PFSK-1 (cell line): Measurements from ENCODE around the gene COL12A1.

ENCODE experiments used
- FOXP2 ChIP-seq: optimal IDR thresholded peaks from 2 replicates; pipeline ENCODE3; 2011; ENCODE audit warnings: borderline replicate concordance, control low read depth, inconsistent platforms; ENCODE audit not compliant: insufficient read depth; ENCODE audit errors: extremely low read length, extremely low read depth
- POLR2AphosphoS5 ChIP-seq: IDR thresholded peaks from 2 replicates; pipeline ENCODE4 v1.6.1; 2012; ENCODE audit warnings: low read depth, mild to moderate bottlenecking, control low read depth, low read length, moderate library complexity
- REST ChIP-seq, 2 experiments: IDR thresholded peaks; 2 replicates each; pipeline versions ENCODE4 v1.6.1 to v1.8.0; 2011 to 2012; ENCODE audit warnings: low read depth in 2 of 2, low read length in 2 of 2, control low read depth in 1 of 2, inconsistent platforms in 1 of 2, mild to moderate bottlenecking in 1 of 2, moderate library complexity in 1 of 2; ENCODE audit not compliant: insufficient read depth in 1 of 2
- SIN3A ChIP-seq: IDR thresholded peaks from 2 replicates; pipeline ENCODE4 v1.6.1; 2012; ENCODE audit warnings: mild to moderate bottlenecking, low read length, moderate library complexity, borderline replicate concordance; ENCODE audit not compliant: insufficient read depth
- TAF1 ChIP-seq: IDR thresholded peaks from 2 replicates; pipeline ENCODE4 v1.6.1; 2012; ENCODE audit warnings: low read length, control low read depth, borderline replicate concordance; ENCODE audit not compliant: insufficient read depth

COL12A1 gene

GRCh38 chr6:75156186-75156878 lies 49.5 kb downstream of the COL12A1 start:
- no peak for TF ChIP-seq SIN3A
- no peak for TF ChIP-seq TAF1
- no peak for TF ChIP-seq FOXP2
- no peak for TF ChIP-seq REST (IDR thresholded peaks at IDR 0.05; ENCODE audit: insufficient read depth in 1 of 2, low read depth in 2 of 2, low read length in 2 of 2)
- no peak for TF ChIP-seq POLR2AphosphoS5

DNA sequence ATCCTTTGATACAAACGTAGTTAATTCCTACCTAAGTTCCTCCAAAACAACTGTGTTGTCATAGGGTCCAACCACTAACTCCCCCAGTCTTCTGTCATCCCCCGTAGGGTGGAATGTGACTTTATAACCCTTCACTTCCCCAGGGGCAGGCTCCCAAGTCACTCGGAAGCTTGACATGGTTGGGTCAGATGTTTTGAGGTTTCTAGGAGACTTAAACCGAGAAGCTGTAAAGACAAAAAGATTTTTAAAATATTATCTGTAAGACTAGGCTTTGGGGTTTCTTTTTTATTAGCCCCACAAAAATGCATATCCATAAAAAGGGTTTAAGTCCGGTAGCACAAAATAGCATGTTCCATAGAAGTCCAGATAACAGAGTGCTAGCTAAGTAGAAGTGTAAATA lies 50.2 kb downstream of the COL12A1 start:
- TF ChIP-seq SIN3A (no peak), TAF1 (no peak), REST (IDR thresholded peaks at IDR 0.05; ENCODE audit: insufficient read depth in 1 of 2, low read depth in 2 of 2, low read length in 2 of 2) (no peak), FOXP2 (no peak), POLR2AphosphoS5 (no peak)

- TF ChIP-seq REST (IDR thresholded peaks at IDR 0.05; ENCODE audit: insufficient read depth in 1 of 2, low read depth in 2 of 2, low read length in 2 of 2) (no peak), SIN3A (no peak), TAF1 (no peak), POLR2AphosphoS5 (no peak), FOXP2 (no peak)
Measured at GRCh38 chr6:75154973-75155372, 50.9 kb downstream of the COL12A1 start.

DNA sequence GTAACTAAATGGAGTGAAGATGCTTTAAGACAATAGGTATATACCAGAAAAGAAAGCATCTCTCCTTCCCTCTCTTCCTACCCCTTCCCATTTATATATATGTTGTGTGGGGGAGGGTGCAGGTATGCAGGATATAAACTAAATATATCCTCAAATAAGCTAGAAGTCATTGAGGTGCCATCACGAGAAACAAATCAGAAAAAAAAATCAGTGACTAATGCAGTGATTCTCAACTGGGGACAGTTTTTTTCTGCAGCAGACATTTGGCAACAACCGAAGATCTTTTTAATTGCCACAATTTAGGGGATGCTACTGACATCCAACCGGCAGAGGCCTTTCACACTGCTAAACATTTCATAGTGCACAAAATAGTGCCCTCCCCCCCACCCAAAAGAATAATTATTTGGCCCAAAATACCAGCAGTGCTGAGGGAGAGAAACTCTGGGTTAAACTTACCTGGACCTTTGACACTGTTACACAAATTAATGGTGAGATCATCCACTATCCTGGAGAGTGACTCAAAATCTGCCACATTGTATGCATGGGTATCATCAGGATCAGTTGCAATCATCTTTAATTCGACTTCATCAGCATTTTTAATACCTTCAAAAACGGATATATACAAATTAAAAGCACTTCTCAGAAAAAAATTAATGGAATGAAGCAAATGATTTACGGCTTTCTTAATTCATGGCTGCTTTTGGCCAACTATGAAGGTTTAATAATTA lies 55.0 kb downstream of the COL12A1 start:
- TF ChIP-seq REST (IDR thresholded peaks at IDR 0.05; ENCODE audit: insufficient read depth in 1 of 2, low read depth in 2 of 2, low read length in 2 of 2) (no peak), FOXP2 (no peak), POLR2AphosphoS5 (no peak)
